GM10266 (cell line): Measurements from ENCODE around the gene MFSD6.
"Not testable (repeated sequence)": the region's sequence is repeated elsewhere in the genome, so short reads cannot be mapped to it uniquely, and the experiment has no call there.

Experiments used
- DNase-seq: peaks from one replicate; pipeline ENCODE4 v3.0.0; 2012; ENCODE audit errors: extremely low spot score
- CTCF ChIP-seq: IDR thresholded peaks from 2 replicates; pipeline ENCODE4 v1.5.1; 2012; ENCODE audit warnings: mild to moderate bottlenecking, low read depth; ENCODE audit not compliant: control insufficient read depth, insufficient read depth; ENCODE audit errors: missing control alignments

MFSD6 gene

GRCh38 chr2:190501702-190502407, 93.7 kb downstream of the MFSD6 start:
- TF ChIP-seq CTCF = no peak
- DNase-seq = no peak

DNA sequence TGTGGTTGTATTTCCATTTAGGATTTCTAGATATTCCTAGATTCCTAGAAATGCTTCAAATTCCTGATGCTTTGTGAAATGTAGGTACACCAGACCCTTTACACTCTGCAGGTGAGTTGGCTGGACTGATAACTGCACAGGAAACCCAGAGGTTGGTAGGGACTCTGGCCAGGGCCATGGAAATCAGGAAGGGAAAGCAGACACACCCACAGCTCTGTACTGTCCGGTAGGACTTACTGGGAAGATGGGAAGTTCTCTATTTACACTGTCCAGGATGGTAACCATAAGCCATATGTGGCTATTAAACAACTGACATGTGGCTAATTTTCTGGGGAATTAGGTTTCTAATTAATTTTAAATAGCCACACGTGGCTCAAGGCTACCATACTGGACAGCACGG, 94.9 kb downstream of the MFSD6 start:
- no peak for TF ChIP-seq CTCF
- no peak for DNase-seq

DNA sequence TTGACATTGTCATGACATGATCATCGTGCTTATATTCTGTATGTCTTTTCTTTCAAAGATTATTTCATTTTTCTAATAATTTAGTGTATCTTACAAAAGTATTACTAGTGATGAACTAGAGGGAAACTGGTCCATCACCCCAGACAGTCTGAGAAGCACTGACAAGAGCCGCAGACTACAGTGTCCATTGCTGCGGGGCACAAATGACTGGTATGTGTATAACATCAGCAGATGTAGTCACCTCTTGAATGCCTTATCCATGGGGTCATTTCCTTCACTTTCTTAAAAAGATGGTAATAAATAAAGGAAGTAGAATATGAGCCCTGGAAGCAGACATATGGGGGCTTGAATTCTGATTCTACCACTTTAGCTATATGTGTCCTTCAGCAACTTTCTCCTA, 96.8 kb downstream of the MFSD6 start:
- DNase-seq = no peak
- no peak for TF ChIP-seq CTCF

- TF ChIP-seq CTCF = no peak
- no peak for DNase-seq
Observed at GRCh38 chr2:190505696-190506095, 97.5 kb downstream of the MFSD6 start.

GRCh38 chr2:190506666-190507065, 98.5 kb downstream of the MFSD6 start:
- DNase-seq = no peak
- TF ChIP-seq CTCF = no peak

DNA sequence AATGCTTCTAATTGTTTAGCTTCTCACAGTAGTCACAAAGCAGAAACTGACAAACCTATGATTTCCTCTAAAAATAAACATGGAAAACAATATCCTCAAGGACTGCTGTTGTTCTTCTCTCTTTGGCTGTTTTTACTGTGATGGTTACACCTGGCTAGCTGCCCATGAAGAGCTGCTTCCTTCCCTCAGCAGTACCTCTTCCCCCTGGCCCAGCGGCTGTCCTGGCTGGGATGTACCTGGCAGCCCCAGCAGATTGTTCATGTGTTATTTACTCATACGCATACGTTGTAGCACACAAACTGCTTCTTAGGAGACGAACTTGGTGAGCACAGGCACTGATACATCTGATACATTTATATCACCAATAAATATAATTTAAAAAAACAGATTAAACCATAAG, 99.0 kb downstream of the MFSD6 start:
- no peak for DNase-seq
- TF ChIP-seq CTCF = no peak

- DNase-seq = not testable (repeated sequence)
Observed at GRCh38 chr2:190509895-190510294, 101.7 kb downstream of the MFSD6 start.

GRCh38 chr2:190511104-190511503, 102.9 kb downstream of the MFSD6 start:
- DNase-seq = no peak
- peak; percentile 38 for TF ChIP-seq CTCF
